GM21515 (cell line): ENCODE measurements around the gene MRAP2.
"Not testable (repeated sequence)": the region's sequence is repeated elsewhere in the genome, so short reads cannot be mapped to it uniquely, and the experiment has no call there.

Experiments used
- ATAC-seq: cut with Tn5 transposase; IDR thresholded peaks from one replicate; pipeline ENCODE4 v1.9.1; 2021; ENCODE audit not compliant: unreplicated experiment

Gene MRAP2

DNA sequence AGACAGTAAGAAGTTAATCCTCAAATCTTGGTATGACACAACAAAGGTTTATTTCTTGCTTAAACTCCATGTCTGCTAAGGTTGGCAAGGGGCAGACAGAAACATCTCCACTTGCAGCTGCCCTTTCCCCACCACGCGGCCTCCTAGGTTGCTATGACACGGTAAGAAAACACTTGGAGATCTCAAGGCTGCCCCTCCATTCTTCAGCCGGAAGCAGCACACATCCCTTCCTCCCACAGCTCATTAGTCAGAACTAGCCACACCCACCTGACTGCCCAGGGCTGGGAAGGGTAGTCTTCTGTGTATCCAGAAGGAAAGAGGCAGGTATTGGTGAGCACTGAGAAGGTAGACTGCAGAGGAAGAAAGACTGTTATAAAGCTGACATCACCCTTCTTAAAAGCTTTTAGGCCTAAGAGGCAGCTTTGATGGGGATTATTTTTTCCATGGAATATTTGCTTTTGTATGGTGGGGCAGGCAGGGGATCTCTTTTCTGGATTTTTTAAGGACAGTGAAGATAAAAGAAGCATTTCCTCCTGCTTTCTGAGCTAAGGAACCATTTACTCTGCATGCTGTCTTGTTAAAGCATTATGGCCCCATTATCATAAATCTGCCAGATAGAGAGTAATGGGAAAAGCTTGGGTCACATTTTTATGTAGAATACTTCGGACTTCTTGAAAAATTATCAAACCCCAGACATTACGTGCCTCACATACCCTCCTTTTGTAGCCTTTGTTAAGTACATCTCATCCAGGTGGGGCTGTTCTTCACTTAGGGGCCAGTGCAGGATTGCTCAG lies 41.6 kb downstream of the MRAP2 start:
- no peak for ATAC-seq

- no peak for ATAC-seq
Measured at GRCh38 chr6:84077645-84078044, 44.1 kb downstream of the MRAP2 start.

DNA sequence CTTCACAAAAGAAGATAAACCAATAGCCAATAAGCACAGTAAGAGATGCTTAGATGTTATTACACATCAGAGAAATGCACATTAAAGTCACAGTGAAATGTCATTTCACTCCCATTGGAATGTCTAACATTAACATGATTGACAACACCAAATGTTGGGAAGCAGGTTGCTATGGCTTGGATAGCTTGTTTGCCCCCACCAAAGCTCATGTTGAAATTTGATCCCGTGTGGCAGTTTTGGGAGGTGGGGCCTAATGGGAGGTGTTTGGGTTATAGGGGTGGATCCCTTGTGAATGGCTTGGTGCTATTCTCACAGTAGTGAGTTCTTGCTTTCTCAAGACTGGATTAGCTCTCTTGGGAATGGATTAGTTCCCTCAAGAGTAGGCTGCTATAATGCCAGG lies 44.8 kb downstream of the MRAP2 start:
- no peak for ATAC-seq

DNA sequence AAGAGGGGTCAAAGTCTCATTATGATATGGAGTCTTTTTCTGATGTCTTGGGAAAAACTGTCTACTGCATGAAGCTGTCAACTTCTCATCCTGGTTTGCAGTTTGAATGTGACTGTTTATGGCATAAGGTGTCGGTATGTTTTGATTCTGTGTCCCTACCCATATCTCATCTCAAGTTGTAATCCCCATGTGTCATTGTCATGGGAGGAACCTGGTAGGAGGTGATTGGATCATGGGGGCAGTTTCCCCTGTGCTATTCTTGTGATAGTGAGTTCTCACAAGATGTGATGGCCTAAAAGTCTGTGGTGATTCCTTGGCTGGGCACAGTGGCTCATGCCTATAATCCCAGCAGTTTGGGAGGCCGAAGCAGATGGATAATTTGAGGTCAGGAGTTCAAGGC lies 47.6 kb downstream of the MRAP2 start:
- no peak for ATAC-seq

GRCh38 chr6:84082689-84083265 lies 49.2 kb downstream of the MRAP2 start:
- ATAC-seq, result no peak

- ATAC-seq, result not testable (repeated sequence)
Measured at GRCh38 chr6:84084705-84085104, 51.1 kb downstream of the MRAP2 start.

- no peak for ATAC-seq
Measured at GRCh38 chr6:84086056-84086455, 52.5 kb downstream of the MRAP2 start.

DNA sequence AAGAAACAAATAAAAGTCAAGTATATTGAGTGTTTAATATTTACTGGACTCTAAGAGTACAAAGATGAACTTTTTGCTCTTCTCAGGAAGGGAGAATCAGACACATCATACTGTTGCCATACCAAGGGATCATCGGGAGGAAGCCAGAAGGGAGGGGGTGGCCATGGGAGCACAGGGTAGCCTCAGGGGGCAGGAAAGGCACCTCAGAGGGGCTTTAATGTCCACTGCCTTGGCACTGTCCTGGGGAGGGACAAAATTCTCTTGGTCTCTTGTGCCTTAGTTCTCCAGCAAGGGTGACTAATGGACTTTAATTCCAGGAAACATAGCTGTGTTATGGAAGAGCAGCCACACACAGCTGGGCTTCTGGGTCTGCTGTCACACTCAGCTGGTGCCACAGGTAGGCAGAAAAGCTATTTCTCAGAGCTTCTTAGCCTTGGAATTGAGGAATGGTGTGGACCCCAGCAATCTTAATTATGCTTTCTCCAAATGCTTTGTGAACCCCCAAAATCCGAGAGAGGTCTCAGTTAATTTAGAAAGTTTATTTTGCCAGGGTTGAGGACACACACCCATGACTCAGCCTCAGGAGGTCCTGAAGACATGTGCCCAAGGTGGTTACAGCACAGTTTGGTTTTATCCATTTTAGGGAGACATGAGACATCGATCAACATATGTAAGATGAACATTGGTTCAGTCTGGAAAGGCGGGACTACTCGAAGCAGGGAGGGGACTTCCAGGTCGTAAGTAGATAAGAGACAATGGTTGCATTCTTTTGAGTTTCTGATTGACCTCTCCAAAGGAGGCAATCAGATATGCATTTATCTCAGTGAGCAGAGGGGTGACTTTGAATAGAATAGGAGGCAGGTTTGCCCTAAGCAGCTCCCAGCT lies 53.2 kb downstream of the MRAP2 start:
- ATAC-seq, result no peak

- no peak for ATAC-seq
Measured at GRCh38 chr6:84089081-84089480, 55.5 kb downstream of the MRAP2 start.

GRCh38 chr6:84089552-84089951 lies 56.0 kb downstream of the MRAP2 start:
- ATAC-seq, result no peak

DNA sequence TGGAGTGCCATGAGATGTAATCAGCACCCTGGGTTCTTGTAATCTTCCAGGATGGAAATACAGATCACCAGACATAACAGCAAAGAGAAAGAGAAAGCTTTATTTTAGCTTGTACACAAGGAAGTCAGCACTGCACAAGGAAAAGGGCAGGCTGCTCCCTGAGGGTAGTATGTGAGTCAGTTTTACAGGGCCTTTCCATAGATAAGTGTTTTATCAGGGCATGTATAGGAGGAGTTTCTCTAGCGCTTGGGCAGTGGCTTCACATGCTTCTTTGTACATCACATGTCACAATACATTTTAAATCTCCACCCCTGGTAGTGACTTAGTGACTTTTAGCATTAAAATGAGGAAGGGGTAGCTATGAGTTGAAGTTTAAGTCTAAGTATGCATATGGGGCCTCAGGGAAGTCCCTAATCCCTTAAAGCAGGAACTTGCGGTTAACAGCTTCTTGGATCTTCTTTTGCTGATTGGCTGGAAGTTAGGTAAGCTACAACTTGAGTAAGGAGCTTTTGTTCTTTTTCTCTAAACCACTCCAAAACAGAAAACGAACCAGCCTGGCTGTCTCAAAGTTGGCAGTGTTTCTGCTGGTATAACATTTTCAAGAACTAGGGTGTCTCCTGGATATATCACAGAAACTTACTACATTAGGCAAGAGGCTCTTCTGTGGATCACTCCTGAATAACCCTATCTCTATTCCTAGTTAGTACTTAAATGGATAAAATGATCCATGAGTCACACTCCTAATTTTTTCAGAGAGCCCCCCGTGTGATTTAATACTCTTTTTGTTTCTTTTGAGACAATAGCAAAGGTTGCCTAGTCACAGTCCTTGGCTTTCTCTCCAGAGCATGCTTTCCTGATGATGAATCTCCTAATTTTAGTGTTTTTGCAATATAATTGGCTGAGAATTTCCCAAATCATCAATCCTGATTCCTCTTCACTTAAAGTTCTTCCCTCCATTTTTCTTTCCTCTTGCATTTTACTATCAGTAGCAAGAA lies 60.2 kb downstream of the MRAP2 start:
- ATAC-seq, result no peak

- no peak for ATAC-seq
Measured at GRCh38 chr6:84095156-84095555, 61.6 kb downstream of the MRAP2 start.

DNA sequence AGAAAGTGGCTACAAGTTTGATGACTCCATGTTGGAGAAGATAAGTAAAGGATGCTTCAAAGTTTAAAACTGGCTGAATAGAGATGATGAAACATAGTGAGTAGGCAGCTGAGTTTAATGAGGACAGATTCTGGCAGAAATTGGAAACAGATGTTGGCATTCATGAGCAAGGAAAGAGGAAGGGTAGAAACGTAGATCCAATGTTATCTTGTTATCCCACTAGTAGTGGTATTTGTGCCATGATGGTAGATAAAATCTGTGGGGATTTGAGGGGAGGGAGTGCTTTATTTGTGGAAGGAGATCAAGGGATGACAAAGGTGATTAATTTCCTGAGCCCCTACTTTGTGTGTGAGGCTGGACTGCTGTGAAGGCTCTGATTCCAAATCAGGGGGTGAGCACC lies 69.5 kb downstream of the MRAP2 start:
- ATAC-seq, result no peak

DNA sequence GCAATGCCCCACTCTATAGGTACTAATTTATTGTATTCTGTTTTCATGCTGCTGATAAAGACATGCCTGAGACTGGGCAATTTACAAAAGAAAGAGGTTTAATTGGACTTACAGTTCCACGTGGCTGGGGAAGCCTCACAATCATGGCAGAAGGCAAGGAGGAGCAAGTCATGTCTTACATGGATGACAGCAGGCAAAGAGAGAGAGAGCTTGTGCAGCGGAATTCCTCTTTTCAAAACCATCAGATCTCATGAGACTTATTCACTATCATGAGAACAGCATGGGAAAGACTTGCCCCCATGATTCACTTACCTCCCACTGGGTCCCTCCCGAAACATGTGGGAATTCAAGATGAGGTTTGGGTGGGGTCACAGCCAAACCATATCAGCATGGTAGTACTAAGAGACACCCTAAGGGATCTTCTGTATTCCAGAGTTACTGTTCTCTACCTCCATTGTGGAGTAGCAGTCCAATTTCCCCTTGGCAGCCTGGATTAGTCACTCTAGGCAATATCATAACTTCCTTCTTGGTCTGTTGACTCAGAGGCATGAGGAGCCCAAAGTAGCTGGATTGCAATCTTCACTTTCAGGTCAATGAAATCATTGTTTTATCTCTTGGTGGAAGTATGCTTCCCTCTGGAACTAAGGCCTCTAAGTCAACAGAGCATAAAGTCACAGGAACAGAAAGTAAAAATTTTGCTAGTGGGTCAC lies 71.8 kb downstream of the MRAP2 start:
- ATAC-seq, result not testable (repeated sequence)

- no peak for ATAC-seq
Measured at GRCh38 chr6:84107495-84107894, 73.9 kb downstream of the MRAP2 start.

DNA sequence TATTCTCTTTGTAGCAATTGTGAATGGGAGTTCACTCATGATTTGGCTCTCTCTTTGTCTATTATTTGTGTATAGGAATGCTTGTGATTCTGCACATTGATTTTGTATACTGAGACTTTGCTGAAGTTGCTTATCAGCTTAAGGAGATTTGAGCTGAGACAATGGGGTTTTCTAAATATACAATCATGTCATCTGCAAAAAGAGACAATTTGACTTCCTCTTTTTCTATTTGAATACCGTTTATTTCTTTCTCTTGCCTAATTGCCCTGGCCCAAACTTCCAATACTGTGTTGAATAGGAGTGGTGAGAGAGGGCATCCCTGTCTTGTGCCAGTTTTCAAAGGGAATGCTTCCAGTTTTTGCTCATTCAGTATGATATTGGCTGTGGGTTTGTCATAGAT lies 77.8 kb downstream of the MRAP2 start:
- not testable (repeated sequence) for ATAC-seq

DNA sequence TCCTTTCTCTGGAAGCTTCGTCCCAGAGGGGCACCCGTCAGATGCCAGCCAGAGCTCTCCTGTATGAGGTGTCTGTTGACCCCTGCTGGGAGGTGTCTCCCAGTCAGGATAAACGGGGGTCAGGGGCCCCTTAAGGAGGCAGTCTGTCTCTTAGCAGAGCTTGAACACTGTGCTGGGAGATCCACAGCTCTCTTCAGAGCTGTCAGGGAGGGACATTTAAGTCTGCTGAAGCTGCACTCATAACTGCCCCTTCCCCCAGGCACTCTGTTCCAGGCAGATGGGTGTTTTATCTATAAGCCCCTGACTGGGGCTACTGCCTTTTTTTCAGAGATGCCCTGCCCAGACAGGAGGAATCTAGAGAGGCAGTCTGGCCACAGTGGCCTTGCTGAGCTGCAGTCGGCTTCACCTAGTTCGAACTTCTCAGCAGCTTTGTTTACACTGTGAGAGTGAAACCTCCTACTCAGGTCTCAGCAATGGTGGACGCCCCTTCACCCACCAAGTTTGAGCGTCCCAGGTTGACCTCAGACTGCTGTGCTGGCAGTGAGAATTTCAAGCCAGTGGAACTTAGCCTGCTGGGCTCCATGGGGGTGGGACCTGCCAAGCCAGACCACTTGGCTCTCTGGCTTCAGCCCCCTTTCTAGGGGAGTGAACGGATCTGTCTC lies 81.5 kb downstream of the MRAP2 start:
- not testable (repeated sequence) for ATAC-seq

- ATAC-seq, result no peak
Measured at GRCh38 chr6:84118191-84118590, 84.6 kb downstream of the MRAP2 start.

- ATAC-seq, result no peak
Measured at GRCh38 chr6:84119277-84119676, 85.7 kb downstream of the MRAP2 start.
